HepG2 (cell line): Measurements from ENCODE around the gene PTMA. TPM values are rescaled to one million over a fixed set of nuclear protein-coding genes. Genes with fewer than 3 reads are reported as not detected.

Experiments used
- ARHGAP35 ChIP-seq: sonication (generic); formaldehyde crosslinking; IDR thresholded peaks from 2 replicates; pipeline ENCODE4 v1.9.0; 2022; ENCODE audit warnings: mild to moderate bottlenecking, inconsistent platforms, moderate library complexity, missing genetic modification reagents, borderline replicate concordance
- DNMT3B ChIP-seq: conservative IDR thresholded peaks from 2 replicates; pipeline ENCODE4 v1.6.1; 2016; ENCODE audit warnings: missing biosample characterization, control low read depth
- FOSL2 ChIP-seq: sonication (generic); formaldehyde crosslinking; IDR thresholded peaks from 2 replicates; pipeline ENCODE4 v1.4.0; 2020; ENCODE audit warnings: missing genetic modification reagents
- HBP1 ChIP-seq: IDR thresholded peaks from 2 replicates; pipeline ENCODE4 v1.6.1; 2016; ENCODE audit warnings: low read depth, control low read depth
- HIC2 ChIP-seq: sonication (generic); formaldehyde crosslinking; IDR thresholded peaks from 2 replicates; pipeline ENCODE4 v1.9.0; 2022; ENCODE audit warnings: low read depth, missing genetic modification reagents
- KDM4B ChIP-seq: sonication (generic); formaldehyde crosslinking; IDR thresholded peaks from 2 replicates; pipeline ENCODE4 v1.4.0; 2020; ENCODE audit warnings: missing genetic modification reagents
- MEIS1 ChIP-seq: sonication (generic); formaldehyde crosslinking; IDR thresholded peaks from 2 replicates; pipeline ENCODE4 v1.9.0; 2021; ENCODE audit warnings: mild to moderate bottlenecking, missing genetic modification reagents, moderate library complexity, borderline replicate concordance
- MTF2 ChIP-seq: sonication (generic); formaldehyde crosslinking; IDR thresholded peaks from 2 replicates; pipeline ENCODE4 v1.5.0; 2020; ENCODE audit warnings: missing genetic modification reagents, borderline replicate concordance
- MYPOP ChIP-seq: sonication (generic); formaldehyde crosslinking; IDR thresholded peaks from 2 replicates; pipeline ENCODE4 v1.8.1; 2023; ENCODE audit warnings: mild to moderate bottlenecking, moderate library complexity, missing genetic modification reagents
- NFIB ChIP-seq: sonication (generic); formaldehyde crosslinking; IDR thresholded peaks from 2 replicates; pipeline ENCODE4 v1.9.0; 2021; ENCODE audit warnings: missing genetic modification reagents, mild to moderate bottlenecking, borderline replicate concordance
- PBX2 ChIP-seq: IDR thresholded peaks from 2 replicates; pipeline ENCODE4 v1.6.1; 2016; ENCODE audit warnings: control low read depth
- SMAD3 ChIP-seq: sonication (generic); formaldehyde crosslinking; IDR thresholded peaks from 2 replicates; pipeline ENCODE4 v1.4.0; 2020; ENCODE audit warnings: missing genetic modification reagents
- SMYD3 ChIP-seq: sonication (generic); formaldehyde crosslinking; IDR thresholded peaks from 2 replicates; pipeline ENCODE4 v1.8.1; 2023; ENCODE audit warnings: mild to moderate bottlenecking, missing genetic modification reagents
- SSRP1 ChIP-seq: IDR thresholded peaks from 2 replicates; pipeline ENCODE4 v1.6.1; 2016; ENCODE audit warnings: control low read depth
- TRIM24 ChIP-seq: sonication (generic); formaldehyde crosslinking; IDR thresholded peaks from 2 replicates; pipeline ENCODE4 v1.8.0; 2022; ENCODE audit warnings: mild to moderate bottlenecking, missing genetic modification reagents
- XRCC5 ChIP-seq: fragments of 200-400 bp; formaldehyde crosslinking; optimal IDR thresholded peaks from 2 replicates; pipeline ENCODE3; 2017; ENCODE audit warnings: mild to moderate bottlenecking, low read length
- ZBTB1 ChIP-seq: sonication (generic); formaldehyde crosslinking; IDR thresholded peaks from 2 replicates; pipeline ENCODE4 v1.4.0; 2020; ENCODE audit warnings: missing genetic modification reagents, borderline replicate concordance
- ZBTB38 ChIP-seq: sonication (generic); formaldehyde crosslinking; IDR thresholded peaks from 2 replicates; pipeline ENCODE4 v1.5.1; 2020; ENCODE audit warnings: mild to moderate bottlenecking, missing genetic modification reagents
- ZFP36 ChIP-seq: fragments of 150-350 bp; IDR thresholded peaks from 2 replicates; pipeline ENCODE4 v1.6.1; 2018; ENCODE audit warnings: borderline replicate concordance, low read length, low read depth; ENCODE audit not compliant: partially characterized antibody
- ZFYVE20 ChIP-seq: sonication (generic); formaldehyde crosslinking; IDR thresholded peaks from 2 replicates; pipeline ENCODE4 v1.8.0; 2023; ENCODE audit warnings: low read depth, mild to moderate bottlenecking, moderate library complexity, missing genetic modification reagents, borderline replicate concordance
- ZMAT3 ChIP-seq: sonication (generic); formaldehyde crosslinking; conservative IDR thresholded peaks from 2 replicates; pipeline ENCODE4 v1.7.0; 2021; ENCODE audit warnings: missing genetic modification reagents
- ZNF335 ChIP-seq: sonication (generic); formaldehyde crosslinking; IDR thresholded peaks from 2 replicates; pipeline ENCODE4 v1.4.0; 2020; ENCODE audit warnings: missing genetic modification reagents
- ZNF33B ChIP-seq: sonication (generic); formaldehyde crosslinking; IDR thresholded peaks from 2 replicates; pipeline ENCODE4 v1.5.1; 2020; ENCODE audit warnings: mild to moderate bottlenecking, missing genetic modification reagents
- ZNF530 ChIP-seq: sonication (generic); formaldehyde crosslinking; IDR thresholded peaks from 2 replicates; pipeline ENCODE4 v1.5.0; 2020; ENCODE audit warnings: low read depth, mild to moderate bottlenecking, missing genetic modification reagents
- ZNF850 ChIP-seq: sonication (generic); formaldehyde crosslinking; conservative IDR thresholded peaks from 2 replicates; pipeline ENCODE4 v1.9.0; 2021; ENCODE audit warnings: mild to moderate bottlenecking, missing genetic modification reagents
- ZNF891 ChIP-seq: sonication (generic); formaldehyde crosslinking; IDR thresholded peaks from 2 replicates; pipeline ENCODE4 v1.5.0; 2020; ENCODE audit warnings: mild to moderate bottlenecking, missing genetic modification reagents
- polyA plus RNA-seq, 8 experiments: library from polyadenylated mRNA; depleted of rRNA in 3 of 8; stranded (reverse) in 7 of 8; unstranded in 1 of 8; fragments of >200 nt; fragmentation: Illumina TruSeq in 4 of 8; extraction: Trizol in 4 of 8; gene quantifications; 2 replicates each; pipeline versions ENCODE4 v1.2.1 to v1.2.3, GENCODE V29; 2011 to 2016; ENCODE audit warnings: low read depth in 4 of 8, missing spikeins in 1 of 8, mixed read lengths in 1 of 8; ENCODE audit not compliant: insufficient read depth in 1 of 8
- total RNA-seq, 5 experiments: library from RNA; depleted of rRNA; stranded (reverse); fragments of >200 nt; fragmentation: Illumina TruSeq; extraction: Trizol; gene quantifications; 2 replicates each; pipeline ENCODE4 v1.2.3, GENCODE V29; 2016; ENCODE audit warnings: low read depth in 1 of 5

Gene PTMA
- total and polyA plus RNA-seq, 2 of the 13 experiments (the other 11 are each of a cell fraction or from before 2014, with no cell fraction given): 190 to 1,086 TPM

- TF ChIP-seq PBX2 (CRISPR knock-in tag): peak; percentile 95
- peak; percentile 78 for TF ChIP-seq MYPOP (CRISPR knock-in tag)
- TF ChIP-seq SMAD3 (CRISPR knock-in tag): peak; percentile 58
- peak; percentile 80 for TF ChIP-seq HIC2 (CRISPR knock-in tag)
- no peak for TF ChIP-seq KDM4B (CRISPR knock-in tag)
- TF ChIP-seq ZBTB1 (CRISPR knock-in tag): no peak
- no peak for TF ChIP-seq ZNF33B
- TF ChIP-seq MTF2 (CRISPR knock-in tag): no peak
- no peak for TF ChIP-seq SSRP1 (CRISPR knock-in tag)
- TF ChIP-seq ARHGAP35 (CRISPR knock-in tag): no peak; the same call in 1 of the 2 replicates
- no peak for TF ChIP-seq TRIM24
- TF ChIP-seq ZNF530: no peak
- no peak for TF ChIP-seq NFIB (CRISPR knock-in tag)
- TF ChIP-seq XRCC5: peak; percentile 60
- no peak for TF ChIP-seq SMYD3 (CRISPR knock-in tag)
- 0 out of 2 replicates have a peak, but pooled peaks have one; percentile 9 for TF ChIP-seq ZNF891 (CRISPR knock-in tag)
- no peak; the same call in 1 of the 2 replicates for TF ChIP-seq ZNF335 (CRISPR knock-in tag)
- no peak for TF ChIP-seq DNMT3B (CRISPR knock-in tag)
- no peak for TF ChIP-seq HBP1 (CRISPR knock-in tag)
- peak; percentile 74; the same call in 1 of the 2 replicates for TF ChIP-seq ZMAT3
- TF ChIP-seq FOSL2 (CRISPR knock-in tag): peak; percentile 43; the same call in 1 of the 2 replicates
- TF ChIP-seq ZFP36: no peak
- TF ChIP-seq ZNF850 (CRISPR knock-in tag): no peak
- no peak for TF ChIP-seq ZFYVE20
- TF ChIP-seq ZBTB38 (CRISPR knock-in tag): no peak
- TF ChIP-seq MEIS1: peak; percentile 83; the same call in 1 of the 2 replicates
Measured at GRCh38 chr2:231706731-231707624, 1.3 kb upstream of the PTMA start (continued).
